K562 (cell line): ENCODE results near the gene DGCR8. TPM values are rescaled to one million over a fixed set of nuclear protein-coding genes. Genes with fewer than 3 reads are reported as not detected.

Source experiments
- GATA2 ChIP-seq: sonication (generic); formaldehyde crosslinking; IDR thresholded peaks from 2 replicates; pipeline ENCODE4 v1.4.0; 2020; ENCODE audit warnings: mild to moderate bottlenecking, missing genetic modification reagents
- GATAD2B ChIP-seq: fragments of 450-650 bp; IDR thresholded peaks from 2 replicates; pipeline ENCODE4 v1.6.1; 2017; ENCODE audit warnings: mild to moderate bottlenecking, borderline replicate concordance
- GTF2B ChIP-seq: IDR thresholded peaks from 2 replicates; pipeline ENCODE4 v1.6.1; 2011; ENCODE audit not compliant: insufficient read length; ENCODE audit errors: extremely low read depth
- HLTF ChIP-seq: fragments of 450-650 bp; IDR thresholded peaks from 2 replicates; pipeline ENCODE4 v1.6.1; 2016
- JUN ChIP-seq, 2 experiments: sonication (generic) in 1 of 2; formaldehyde crosslinking in 1 of 2; IDR thresholded peaks; 2 replicates each; pipeline versions ENCODE4 v1.6.1 to v1.8.0; 2012 to 2022; ENCODE audit warnings: borderline replicate concordance in 2 of 2, mild to moderate bottlenecking in 2 of 2, improper control_type of control experiment in 1 of 2, low read depth in 1 of 2, low read length in 1 of 2, missing genetic modification reagents in 1 of 2
- KLF6 ChIP-seq: fragments of 250-450 bp; sonication (Bioruptor Pico); IDR thresholded peaks from 2 replicates; pipeline ENCODE4 v1.4.0; 2020; ENCODE audit warnings: mild to moderate bottlenecking, moderate library complexity, borderline replicate concordance
- NCOA2 ChIP-seq, 2 experiments: fragments of 450-650 bp; IDR thresholded peaks; 2 replicates each; pipeline ENCODE4 v1.6.1; 2018; ENCODE audit warnings: mild to moderate bottlenecking in 2 of 2, moderate library complexity in 1 of 2; ENCODE audit not compliant: partially characterized antibody in 2 of 2
- NFXL1 ChIP-seq: fragments of 450-650 bp; formaldehyde crosslinking; IDR thresholded peaks from 2 replicates; pipeline ENCODE4 v1.4.0; 2021; ENCODE audit warnings: mild to moderate bottlenecking
- PTRF ChIP-seq: fragments of 450-650 bp; IDR thresholded peaks from 2 replicates; pipeline ENCODE4 v1.6.1; 2016; ENCODE audit warnings: mild to moderate bottlenecking, missing genetic modification characterization, missing compliant biosample characterization
- SIX5 ChIP-seq, 2 experiments: IDR thresholded peaks; 2 replicates each; pipeline ENCODE4 v1.6.1; 2011; ENCODE audit warnings: low read length in 2 of 2, borderline replicate concordance in 1 of 2, low read depth in 1 of 2, mild to moderate bottlenecking in 1 of 2, moderate library complexity in 1 of 2; ENCODE audit not compliant: insufficient read depth in 1 of 2
- TBP ChIP-seq: optimal IDR thresholded peaks from 2 replicates; pipeline ENCODE3; 2011; ENCODE audit warnings: low read depth, low read length, improper control_type of control experiment
- TCF7 ChIP-seq: sonication (generic); IDR thresholded peaks from 2 replicates; pipeline ENCODE4 v1.6.1; 2016; ENCODE audit warnings: antibody characterized with exemption, borderline replicate concordance
- YY1 ChIP-seq, 3 experiments: IDR thresholded peaks; 2 replicates each; pipeline ENCODE4 v1.6.1; 2011; ENCODE audit warnings: low read length in 2 of 3, mild to moderate bottlenecking in 2 of 3, moderate library complexity in 2 of 3, borderline replicate concordance in 1 of 3, control low read depth in 1 of 3, low read depth in 1 of 3; ENCODE audit not compliant: insufficient read depth in 3 of 3, insufficient replicate concordance in 2 of 3, control insufficient read depth in 1 of 3, insufficient read length in 1 of 3; ENCODE audit errors: extremely low read depth in 1 of 3
- ZKSCAN3 ChIP-seq: fragments of 250-450 bp; sonication (Bioruptor Pico); IDR thresholded peaks from 2 replicates; pipeline ENCODE4 v1.4.0; 2020
- ZNF384 ChIP-seq: IDR thresholded peaks from 2 replicates; pipeline ENCODE4 v1.6.1; 2012; ENCODE audit warnings: low read depth, low read length, improper control_type of control experiment
- polyA plus RNA-seq, 8 experiments: library from polyadenylated mRNA; depleted of rRNA in 4 of 8; stranded (reverse) in 5 of 8; unstranded in 3 of 8; fragments of >200 nt; fragmentation: Nextera tagmentation in 2 of 8; fragmentation: Illumina TruSeq in 1 of 8; extraction: Ambion mirVana in 2 of 8; extraction: Trizol in 1 of 8; gene quantifications; 2 replicates each; pipeline versions ENCODE4 v1.2.1 to v1.2.3, GENCODE V29; 2011 to 2014; ENCODE audit warnings: inconsistent platforms in 1 of 8, missing spikeins in 1 of 8
- total RNA-seq, 7 experiments: library from RNA; depleted of rRNA in 6 of 7; stranded (reverse); fragments of >200 nt in 6 of 7; fragmentation: Illumina TruSeq in 2 of 7; extraction: Trizol in 2 of 7; gene quantifications; 2 replicates each; pipeline versions ENCODE4 v1.2.1 to v1.2.3, GENCODE V29; 2011 to 2021; ENCODE audit warnings: low replicate concordance in 1 of 7
- TF ChIP-seq, protein P1 (sequence below): fragments of 450-650 bp; IDR thresholded peaks from 2 replicates; pipeline ENCODE4 v1.6.1; 2018; ENCODE audit warnings: mild to moderate bottlenecking, low read depth; ENCODE audit not compliant: partially characterized antibody
- TF ChIP-seq, protein P2 (sequence below): sonication (generic); formaldehyde crosslinking; IDR thresholded peaks from 2 replicates; pipeline ENCODE4 v1.8.0; 2022; ENCODE audit warnings: mild to moderate bottlenecking, missing genetic modification reagents
- TF ChIP-seq, protein P3 (sequence below): fragments of 450-650 bp; IDR thresholded peaks from 2 replicates; pipeline ENCODE4 v1.6.1; 2017; ENCODE audit warnings: antibody characterized with exemption, mild to moderate bottlenecking

The DGCR8 gene
- total and polyA plus RNA-seq, 9 of the 15 experiments (the other 6 are each of a cell fraction or from before 2014, with no cell fraction given) = 5.9 to 144 (median 80.1) TPM

GRCh38 chr22:20116951-20117632, 37.1 kb downstream of the DGCR8 start, which contains the start of gene TRMT2A (continued):
- TF ChIP-seq YY1 (IDR thresholded peaks at IDR 0.05; ENCODE audit: borderline replicate concordance in 1 of 3, control insufficient read depth in 1 of 3, extremely low read depth in 1 of 3, insufficient read depth in 3 of 3, insufficient read length in 1 of 3, insufficient replicate concordance in 2 of 3, low read depth in 1 of 3, low read length in 2 of 3) (peak in 2 of 3 experiments; percentile 25 to 80), ZNF384 (peak; percentile 94), TBP (no peak), GATA2 (no peak), TCF7 (no peak), JUN (IDR thresholded peaks at IDR 0.05; ENCODE audit: borderline replicate concordance, low read depth, low read length) (peak; percentile 98), JUN (CRISPR knock-in tag; IDR thresholded peaks at IDR 0.05; ENCODE audit: borderline replicate concordance) (no peak), PTRF (tag) (no peak), GATAD2B (no peak), NCOA2 (IDR thresholded peaks at IDR 0.05; ENCODE audit: partially characterized antibody in 2 of 2) (no peak), ZKSCAN3 (CRISPR knock-in tag) (no peak), SIX5 (IDR thresholded peaks at IDR 0.05; ENCODE audit: borderline replicate concordance in 1 of 2, insufficient read depth in 1 of 2, low read depth in 1 of 2, low read length in 2 of 2) (peak in 1 of 2 experiments; percentile 68; a peak in 2 of 4 replicates), HLTF (peak; percentile 8; the same call in 1 of the 2 replicates), KLF6 (CRISPR knock-in tag) (peak; percentile 45; the same call in 1 of the 2 replicates), GTF2B (no peak), NFXL1 (no peak)
- TF ChIP-seq, protein P1, sequence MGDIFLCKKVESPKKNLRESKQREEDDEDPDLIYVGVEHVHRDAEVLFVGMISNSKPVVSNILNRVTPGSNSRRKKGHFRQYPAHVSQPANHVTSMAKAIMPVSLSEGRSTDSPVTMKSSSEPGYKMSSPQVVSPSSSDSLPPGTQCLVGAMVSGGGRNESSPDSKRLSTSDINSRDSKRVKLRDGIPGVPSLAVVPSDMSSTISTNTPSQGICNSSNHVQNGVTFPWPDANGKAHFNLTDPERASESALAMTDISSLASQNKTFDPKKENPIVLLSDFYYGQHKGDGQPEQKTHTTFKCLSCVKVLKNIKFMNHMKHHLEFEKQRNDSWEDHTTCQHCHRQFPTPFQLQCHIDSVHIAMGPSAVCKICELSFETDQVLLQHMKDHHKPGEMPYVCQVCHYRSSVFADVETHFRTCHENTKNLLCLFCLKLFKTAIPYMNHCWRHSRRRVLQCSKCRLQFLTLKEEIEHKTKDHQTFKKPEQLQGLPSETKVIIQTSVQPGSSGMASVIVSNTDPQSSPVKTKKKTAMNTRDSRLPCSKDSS = no peak
- TF ChIP-seq, protein P2, sequence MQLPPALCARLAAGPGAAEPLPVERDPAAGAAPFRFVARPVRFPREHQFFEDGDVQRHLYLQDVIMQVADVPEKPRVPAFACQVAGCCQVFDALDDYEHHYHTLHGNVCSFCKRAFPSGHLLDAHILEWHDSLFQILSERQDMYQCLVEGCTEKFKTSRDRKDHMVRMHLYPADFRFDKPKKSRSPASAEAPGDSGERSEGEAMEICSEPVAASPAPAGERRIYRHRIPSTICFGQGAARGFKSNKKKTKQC (CRISPR knock-in tag) = no peak
- TF ChIP-seq, protein P3, sequence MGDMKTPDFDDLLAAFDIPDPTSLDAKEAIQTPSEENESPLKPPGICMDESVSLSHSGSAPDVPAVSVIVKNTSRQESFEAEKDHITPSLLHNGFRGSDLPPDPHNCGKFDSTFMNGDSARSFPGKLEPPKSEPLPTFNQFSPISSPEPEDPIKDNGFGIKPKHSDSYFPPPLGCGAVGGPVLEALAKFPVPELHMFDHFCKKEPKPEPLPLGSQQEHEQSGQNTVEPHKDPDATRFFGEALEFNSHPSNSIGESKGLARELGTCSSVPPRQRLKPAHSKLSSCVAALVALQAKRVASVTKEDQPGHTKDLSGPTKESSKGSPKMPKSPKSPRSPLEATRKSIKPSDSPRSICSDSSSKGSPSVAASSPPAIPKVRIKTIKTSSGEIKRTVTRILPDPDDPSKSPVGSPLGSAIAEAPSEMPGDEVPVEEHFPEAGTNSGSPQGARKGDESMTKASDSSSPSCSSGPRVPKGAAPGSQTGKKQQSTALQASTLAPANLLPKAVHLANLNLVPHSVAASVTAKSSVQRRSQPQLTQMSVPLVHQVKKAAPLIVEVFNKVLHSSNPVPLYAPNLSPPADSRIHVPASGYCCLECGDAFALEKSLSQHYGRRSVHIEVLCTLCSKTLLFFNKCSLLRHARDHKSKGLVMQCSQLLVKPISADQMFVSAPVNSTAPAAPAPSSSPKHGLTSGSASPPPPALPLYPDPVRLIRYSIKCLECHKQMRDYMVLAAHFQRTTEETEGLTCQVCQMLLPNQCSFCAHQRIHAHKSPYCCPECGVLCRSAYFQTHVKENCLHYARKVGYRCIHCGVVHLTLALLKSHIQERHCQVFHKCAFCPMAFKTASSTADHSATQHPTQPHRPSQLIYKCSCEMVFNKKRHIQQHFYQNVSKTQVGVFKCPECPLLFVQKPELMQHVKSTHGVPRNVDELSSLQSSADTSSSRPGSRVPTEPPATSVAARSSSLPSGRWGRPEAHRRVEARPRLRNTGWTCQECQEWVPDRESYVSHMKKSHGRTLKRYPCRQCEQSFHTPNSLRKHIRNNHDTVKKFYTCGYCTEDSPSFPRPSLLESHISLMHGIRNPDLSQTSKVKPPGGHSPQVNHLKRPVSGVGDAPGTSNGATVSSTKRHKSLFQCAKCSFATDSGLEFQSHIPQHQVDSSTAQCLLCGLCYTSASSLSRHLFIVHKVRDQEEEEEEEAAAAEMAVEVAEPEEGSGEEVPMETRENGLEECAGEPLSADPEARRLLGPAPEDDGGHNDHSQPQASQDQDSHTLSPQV = no peak
